Astrocyte (in vitro differentiated cells and primary cell): ENCODE data around the gene CPLX1. TPM values are rescaled to one million over a fixed set of nuclear protein-coding genes. Genes with fewer than 3 reads are reported as not detected.

Experiments
- DNase-seq: peaks from one replicate; pipeline ENCODE4 v3.0.0-alpha.2; 2010; ENCODE audit warnings: low read depth
- FAIRE-seq: peaks from 2 replicates; lab custom pipeline; 2011; peaks lifted over from hg19 to GRCh38; lab: Jason Lieb, UNC
- H2AFZ ChIP-seq: 2 replicates; pipeline ENCODE4 v1.6.0; 2012; ENCODE audit warnings: low read depth, low read length, inconsistent platforms
- H3K27ac ChIP-seq: 2 replicates; pipeline ENCODE4 v1.5.1; 2011; ENCODE audit warnings: low read depth, low read length, inconsistent platforms
- H3K27me3 ChIP-seq: 2 replicates; pipeline ENCODE4 v1.6.0; 2011; ENCODE audit warnings: low read length, inconsistent platforms; ENCODE audit not compliant: insufficient read depth
- H3K36me3 ChIP-seq: 2 replicates; pipeline ENCODE4 v1.5.1; 2011; ENCODE audit warnings: low read length, inconsistent platforms; ENCODE audit not compliant: insufficient read depth
- H3K4me1 ChIP-seq: 2 replicates; pipeline ENCODE4 v1.5.1; 2011; ENCODE audit warnings: low read length, inconsistent platforms; ENCODE audit not compliant: insufficient read depth
- H3K4me2 ChIP-seq: 2 replicates; pipeline ENCODE4 v1.6.0; 2012; ENCODE audit warnings: low read length, inconsistent platforms
- H3K4me3 ChIP-seq: 2 replicates; pipeline ENCODE4 v1.5.1; 2011; ENCODE audit warnings: low read depth, mild to moderate bottlenecking, low read length, inconsistent platforms; ENCODE audit not compliant: insufficient read depth
- H3K79me2 ChIP-seq: 2 replicates; pipeline ENCODE4 v1.6.0; 2012; ENCODE audit warnings: mild to moderate bottlenecking, low read length, inconsistent platforms; ENCODE audit not compliant: insufficient read depth
- H3K9ac ChIP-seq: 2 replicates; pipeline ENCODE4 v1.6.0; 2012; ENCODE audit warnings: mild to moderate bottlenecking, low read length, inconsistent platforms
- H3K9me3 ChIP-seq: 2 replicates; pipeline ENCODE4 v1.5.1; 2012; ENCODE audit warnings: low read depth, mild to moderate bottlenecking, low read length, inconsistent platforms; ENCODE audit not compliant: insufficient read depth
- H4K20me1 ChIP-seq: 2 replicates; pipeline ENCODE4 v1.6.0; 2012; ENCODE audit warnings: low read length, inconsistent platforms; ENCODE audit not compliant: insufficient read depth
- H3K27ac Mint-ChIP-seq: one replicate; pipeline ENCODE4 v1.8.0; 2021; ENCODE audit warnings: mild to moderate bottlenecking, mixed read lengths; ENCODE audit not compliant: unreplicated experiment
- H3K27me3 Mint-ChIP-seq: one replicate; pipeline ENCODE4 v1.8.0; 2021; ENCODE audit warnings: low read depth, mixed read lengths; ENCODE audit not compliant: unreplicated experiment
- H3K36me3 Mint-ChIP-seq: one replicate; pipeline ENCODE4 v1.8.0; 2021; ENCODE audit warnings: low read depth, mixed read lengths; ENCODE audit not compliant: unreplicated experiment
- H3K4me1 Mint-ChIP-seq: one replicate; pipeline ENCODE4 v1.8.0; 2021; ENCODE audit warnings: low read depth, mixed read lengths; ENCODE audit not compliant: unreplicated experiment
- H3K4me3 Mint-ChIP-seq: one replicate; pipeline ENCODE4 v1.8.0; 2021; ENCODE audit warnings: mild to moderate bottlenecking, moderate library complexity, mixed read lengths; ENCODE audit not compliant: unreplicated experiment
- H3K9me3 Mint-ChIP-seq: one replicate; pipeline ENCODE4 v1.8.0; 2021; ENCODE audit warnings: mild to moderate bottlenecking, mixed read lengths; ENCODE audit not compliant: unreplicated experiment
- EZH2 ChIP-seq: IDR thresholded peaks from 2 replicates; pipeline ENCODE4 v1.6.1; 2012; ENCODE audit warnings: mild to moderate bottlenecking, low read length, inconsistent platforms; ENCODE audit not compliant: insufficient read depth
- total RNA-seq: library from RNA; stranded (reverse); gene quantifications from 2 replicates; pipeline ENCODE4 v1.2.1, GENCODE V29; 2021
- TF ChIP-seq, protein P1 (sequence below): IDR thresholded peaks from 2 replicates; pipeline ENCODE4 v1.5.1; 2011; ENCODE audit warnings: low read depth, mild to moderate bottlenecking, inconsistent platforms, low read length, moderate library complexity; ENCODE audit not compliant: insufficient read depth

CPLX1 gene
- total RNA-seq, 1 donor from 2014 or later, result 1.9 TPM

DNA sequence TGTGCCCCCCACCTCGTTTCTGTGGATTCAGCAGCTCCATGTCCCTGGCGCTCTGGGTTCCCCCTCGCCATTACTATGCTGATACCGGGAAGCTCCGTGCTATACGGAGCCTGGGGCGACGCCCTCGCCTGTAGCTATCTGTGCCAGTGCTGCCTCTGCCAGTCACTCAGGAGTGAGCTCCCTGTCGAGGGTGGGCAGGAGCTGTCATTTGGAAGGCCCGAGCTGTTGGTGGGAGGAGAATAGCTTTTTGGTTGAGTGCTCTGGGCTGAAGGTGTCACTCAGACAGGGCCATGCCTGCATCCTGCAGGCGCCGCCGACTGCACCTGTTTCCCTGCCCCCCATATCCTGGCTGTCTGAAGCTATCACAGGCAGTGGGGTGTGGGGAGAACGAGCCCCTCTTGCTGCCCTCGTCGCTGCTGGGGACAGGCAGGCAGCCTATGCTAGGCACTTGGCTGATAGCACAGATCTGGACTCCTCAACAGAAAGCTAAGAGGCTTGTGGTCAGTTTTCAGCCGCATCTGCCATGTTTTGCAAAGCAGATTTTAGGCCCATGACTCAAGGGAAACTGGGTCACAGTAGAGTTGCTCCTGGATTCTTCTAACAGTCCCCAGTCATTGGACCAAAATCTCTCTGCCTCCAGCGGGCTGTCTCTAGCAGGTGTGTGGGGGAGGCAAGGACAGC lies 31.8 kb downstream of the CPLX1 start:
- Histone ChIP-seq H3K4me2 (no peak overlapping the region), H3K4me3 (no peak overlapping the region), H3K4me1 (peaks cover 3% of the 10 kb centered on the region), H3K79me2 (no peaks in the 10 kb centered on the region), H3K9ac (no peak overlapping the region), H4K20me1 (peaks cover 8% of the 10 kb centered on the region), H3K27ac (no peak overlapping the region), H3K9me3 (no peaks in the 10 kb centered on the region), H2AFZ (no peak overlapping the region), H3K27me3 (peaks cover 49% of the 10 kb centered on the region), H3K36me3 (no peaks in the 10 kb centered on the region)
- H3K36me3 Mint-ChIP-seq, result no peaks in the 10 kb centered on the region
- no peak overlapping the region for H3K4me3 Mint-ChIP-seq
- TF ChIP-seq, protein P1, sequence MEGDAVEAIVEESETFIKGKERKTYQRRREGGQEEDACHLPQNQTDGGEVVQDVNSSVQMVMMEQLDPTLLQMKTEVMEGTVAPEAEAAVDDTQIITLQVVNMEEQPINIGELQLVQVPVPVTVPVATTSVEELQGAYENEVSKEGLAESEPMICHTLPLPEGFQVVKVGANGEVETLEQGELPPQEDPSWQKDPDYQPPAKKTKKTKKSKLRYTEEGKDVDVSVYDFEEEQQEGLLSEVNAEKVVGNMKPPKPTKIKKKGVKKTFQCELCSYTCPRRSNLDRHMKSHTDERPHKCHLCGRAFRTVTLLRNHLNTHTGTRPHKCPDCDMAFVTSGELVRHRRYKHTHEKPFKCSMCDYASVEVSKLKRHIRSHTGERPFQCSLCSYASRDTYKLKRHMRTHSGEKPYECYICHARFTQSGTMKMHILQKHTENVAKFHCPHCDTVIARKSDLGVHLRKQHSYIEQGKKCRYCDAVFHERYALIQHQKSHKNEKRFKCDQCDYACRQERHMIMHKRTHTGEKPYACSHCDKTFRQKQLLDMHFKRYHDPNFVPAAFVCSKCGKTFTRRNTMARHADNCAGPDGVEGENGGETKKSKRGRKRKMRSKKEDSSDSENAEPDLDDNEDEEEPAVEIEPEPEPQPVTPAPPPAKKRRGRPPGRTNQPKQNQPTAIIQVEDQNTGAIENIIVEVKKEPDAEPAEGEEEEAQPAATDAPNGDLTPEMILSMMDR, result no peak
- TF ChIP-seq EZH2, result no peak
- FAIRE-seq, result no peak
- no peak overlapping the region for H3K27ac Mint-ChIP-seq
- no peaks in the 10 kb centered on the region for H3K9me3 Mint-ChIP-seq
- no peak for DNase-seq
- H3K4me1 Mint-ChIP-seq, result peaks cover 3% of the 10 kb centered on the region
- peaks cover 46% of the 10 kb centered on the region for H3K27me3 Mint-ChIP-seq

DNA sequence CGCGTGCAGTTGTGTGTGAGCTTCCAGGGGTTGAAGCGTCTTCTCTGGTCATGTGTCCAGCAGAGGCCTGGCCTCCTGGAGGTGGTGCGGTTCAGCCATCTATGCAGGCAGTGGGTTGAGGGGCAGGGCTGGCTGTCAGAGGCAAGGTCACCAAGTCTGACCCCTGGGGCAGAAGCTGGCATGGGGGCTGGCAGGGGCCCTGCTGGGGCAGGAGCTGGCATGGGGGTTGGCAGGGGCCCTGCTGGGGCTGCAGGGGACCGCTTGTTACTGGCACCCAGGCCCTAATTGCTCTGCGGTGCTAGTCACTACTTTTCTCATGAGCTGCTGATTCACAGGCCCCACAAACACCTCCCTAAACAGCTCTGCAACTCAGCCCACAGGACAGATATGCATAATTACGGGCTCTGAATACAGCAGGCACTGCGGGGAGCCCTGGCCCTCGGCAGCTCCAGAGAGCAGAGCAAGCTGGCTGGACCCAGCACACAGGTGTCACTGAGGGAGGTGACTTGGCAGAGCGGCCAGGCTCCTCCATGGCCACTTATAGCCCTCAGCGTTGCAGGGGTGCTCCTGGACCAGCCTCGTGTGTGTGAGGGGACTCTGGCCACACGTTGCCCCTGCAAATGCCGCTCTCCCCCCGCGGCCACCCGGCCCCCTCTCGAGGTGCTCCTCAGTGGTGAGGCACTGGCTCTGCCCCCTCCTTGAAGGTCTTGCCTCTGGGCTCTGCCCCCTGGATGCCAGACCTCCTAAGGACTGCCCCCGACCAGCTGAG lies 32.7 kb downstream of the CPLX1 start:
- Histone ChIP-seq H4K20me1 (peaks cover 8% of the 10 kb centered on the region), H3K4me3 (no peak overlapping the region), H3K4me2 (no peak overlapping the region), H3K4me1 (peaks cover 3% of the 10 kb centered on the region), H3K79me2 (no peaks in the 10 kb centered on the region), H3K9ac (no peak overlapping the region), H3K27ac (no peak overlapping the region), H3K27me3 (peaks cover 49% of the 10 kb centered on the region), H3K9me3 (no peaks in the 10 kb centered on the region), H2AFZ (no peak overlapping the region), H3K36me3 (no peaks in the 10 kb centered on the region)
- Mint-ChIP-seq H3K27me3 (peaks cover 50% of the 10 kb centered on the region), H3K4me1 (no peaks in the 10 kb centered on the region), H3K27ac (no peak overlapping the region), H3K4me3 (no peak overlapping the region), H3K9me3 (no peaks in the 10 kb centered on the region), H3K36me3 (no peaks in the 10 kb centered on the region)
- DNase-seq (no peak), FAIRE-seq (no peak)
- TF ChIP-seq, protein P1, result no peak
